Measurements from ENCODE around the gene CDC42BPG.
A peak's percentile ranks its signal among the peaks of the same experiment; 100 is the strongest.

The CDC42BPG gene

DNA sequence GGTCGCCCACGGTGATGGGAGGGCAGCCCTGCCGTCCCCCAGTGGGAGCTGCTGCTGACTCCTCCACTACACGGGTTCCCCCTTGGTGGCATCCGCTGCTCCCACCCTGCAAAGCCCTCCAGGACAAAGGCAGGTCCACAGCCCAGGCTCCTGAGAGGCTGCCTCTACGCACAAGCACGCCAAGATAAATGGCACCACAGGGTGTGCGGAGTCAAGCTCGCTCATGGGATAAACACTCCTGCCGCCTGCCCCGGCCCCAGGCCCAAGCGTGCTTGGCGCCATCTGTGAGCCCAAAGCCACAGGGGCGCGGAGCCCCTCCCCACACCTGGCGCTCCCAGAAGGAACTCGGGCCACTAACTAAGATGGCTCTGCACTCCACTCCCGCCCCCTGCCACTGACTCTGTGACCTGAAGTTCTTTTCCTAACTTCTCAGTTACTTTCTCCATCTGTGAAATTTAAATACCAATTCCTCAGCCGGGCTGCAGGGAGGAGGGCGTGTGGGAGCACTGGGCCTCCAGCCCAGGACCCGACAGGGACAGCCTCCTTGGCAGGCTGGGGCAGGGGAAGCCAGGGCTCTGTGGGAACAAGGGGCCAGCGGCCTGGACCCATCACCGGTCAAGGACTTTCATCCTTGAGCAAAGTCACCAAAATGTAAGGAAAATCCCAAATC, 19.1 kb upstream of the CDC42BPG start:
- DNase-seq: no peak

GRCh38 chr11:64862987-64863390, 18.5 kb upstream of the CDC42BPG start:
- no peak for DNase-seq

- no peak for DNase-seq
Measured at GRCh38 chr11:64861227-64861975, 16.9 kb upstream of the CDC42BPG start.

DNA sequence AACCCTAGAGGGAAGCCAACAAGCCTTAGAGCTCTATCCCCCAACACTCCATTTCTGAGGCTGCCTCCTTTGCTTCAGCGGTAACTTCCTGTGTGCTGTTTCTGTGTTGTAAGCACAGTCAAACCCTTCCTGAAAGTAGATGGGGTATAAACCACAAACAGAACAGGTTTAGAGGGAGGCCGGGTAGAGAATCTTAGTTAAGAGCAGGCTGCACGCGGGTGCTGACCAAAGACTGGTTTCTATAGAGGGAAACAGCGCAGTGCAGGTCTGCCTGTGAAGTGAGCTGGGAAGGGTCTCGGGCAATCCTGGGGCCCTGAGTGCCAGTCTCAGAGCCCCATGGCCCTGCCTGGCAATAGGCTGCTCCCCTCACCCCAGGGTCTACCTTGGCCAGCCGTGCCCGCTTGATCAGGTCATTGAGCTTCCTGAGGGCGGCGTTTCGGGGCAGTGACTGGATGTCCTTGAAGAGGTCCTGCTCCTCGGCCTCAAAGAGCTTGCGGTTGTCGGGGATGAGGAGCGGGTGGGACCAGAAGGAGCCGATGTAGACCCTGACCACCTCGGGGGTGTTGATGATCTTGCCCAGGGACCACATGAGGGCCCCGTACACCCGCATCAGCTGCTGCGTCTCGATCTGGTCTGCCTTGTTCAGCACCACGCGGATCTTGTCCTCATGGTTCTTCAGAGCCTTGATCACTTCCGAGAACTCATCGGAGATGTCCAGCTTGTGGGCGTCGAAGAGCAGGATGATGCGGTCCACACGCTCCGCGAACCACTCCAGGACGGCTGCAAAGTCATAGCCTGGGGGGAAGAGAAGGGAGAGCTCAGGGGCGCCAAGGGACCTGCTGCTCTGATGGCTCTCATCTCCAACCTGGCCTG, 15.3 kb upstream of the CDC42BPG start:
- DNase-seq: peak; percentile 77

DNA sequence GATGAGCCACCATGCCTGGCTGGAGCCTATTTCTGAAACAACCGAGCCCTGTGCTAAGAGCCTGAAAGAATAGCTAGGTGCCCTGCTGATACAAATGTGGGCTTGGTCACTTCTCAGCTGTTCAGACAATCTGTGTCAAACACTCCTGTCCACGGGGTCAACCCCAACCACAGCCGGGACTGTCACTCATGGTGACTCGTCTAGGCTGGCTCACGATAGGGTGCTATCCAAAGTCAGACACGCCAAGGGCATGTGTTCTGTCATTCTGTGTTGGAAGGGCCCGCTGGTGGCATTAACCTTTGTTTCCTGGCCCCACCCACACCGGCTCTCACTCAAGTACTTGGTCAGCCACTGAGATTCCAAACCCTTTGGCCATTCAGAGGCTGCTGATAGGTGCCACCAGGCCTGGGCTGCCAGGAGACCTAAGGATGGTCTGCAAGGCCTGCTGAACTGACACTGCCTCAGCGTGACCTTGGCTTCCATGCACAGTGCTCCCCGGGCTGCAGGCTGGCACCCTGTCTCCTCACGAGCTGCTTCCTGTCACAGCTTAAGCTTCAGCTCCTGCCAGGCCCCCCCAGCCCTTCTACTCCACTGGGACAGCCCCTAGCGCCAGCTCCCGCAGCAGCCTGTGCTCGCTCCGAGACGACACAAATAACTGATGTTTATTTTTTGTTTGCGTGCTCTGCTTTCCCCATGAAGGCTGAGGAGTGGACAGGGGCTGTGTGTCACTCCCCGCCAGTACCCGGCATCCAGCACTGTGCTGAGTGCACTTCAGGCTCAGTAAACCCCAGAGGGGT, 14.2 kb upstream of the CDC42BPG start:
- DNase-seq: peak; percentile 79

DNA sequence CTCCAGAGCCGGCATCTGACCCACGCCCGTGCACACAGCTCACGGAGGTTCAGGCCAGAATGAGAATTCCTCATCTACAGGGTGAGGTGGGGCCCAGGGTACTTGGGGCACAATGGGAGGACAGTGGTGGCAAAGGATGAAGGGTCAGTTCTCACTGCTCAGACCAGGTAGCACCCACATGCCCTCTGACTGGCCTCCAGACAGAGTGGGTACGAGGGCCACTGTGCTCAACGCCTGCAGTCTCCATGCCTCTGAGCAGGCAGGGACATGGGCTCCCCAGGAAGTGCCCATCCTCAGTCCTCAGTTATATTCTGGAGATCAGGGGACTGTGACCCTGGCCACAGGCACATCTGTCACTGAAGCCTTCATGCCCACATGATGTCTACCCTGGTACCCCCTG, 13.0 kb upstream of the CDC42BPG start:
- DNase-seq: no peak

GRCh38 chr11:64856382-64857227, 12.2 kb upstream of the CDC42BPG start:
- DNase-seq: peak; percentile 84

GRCh38 chr11:64855596-64856304, 11.3 kb upstream of the CDC42BPG start:
- no peak for DNase-seq

- DNase-seq: peak; percentile 72
Measured at GRCh38 chr11:64854534-64855502, 10.4 kb upstream of the CDC42BPG start.

DNA sequence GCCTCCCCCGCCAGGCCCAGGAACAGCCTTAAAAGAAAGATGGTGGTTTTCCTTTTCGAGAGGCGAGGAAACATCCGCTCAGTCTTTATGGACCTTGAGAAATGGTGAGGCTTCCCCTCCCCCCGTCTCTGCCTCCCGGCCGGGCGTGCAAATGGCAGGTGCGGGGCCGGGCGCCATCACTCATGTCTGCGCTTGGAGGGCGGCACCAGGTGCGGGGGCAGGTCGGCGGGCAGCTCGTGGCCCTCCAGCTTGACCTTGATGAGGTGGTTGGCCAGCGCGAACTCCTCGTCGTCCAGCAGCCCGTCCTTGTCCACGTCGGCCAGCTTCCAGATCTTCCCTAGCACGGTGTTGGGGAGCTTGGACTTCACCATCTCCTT, 9.7 kb upstream of the CDC42BPG start:
- DNase-seq: no peak

DNA sequence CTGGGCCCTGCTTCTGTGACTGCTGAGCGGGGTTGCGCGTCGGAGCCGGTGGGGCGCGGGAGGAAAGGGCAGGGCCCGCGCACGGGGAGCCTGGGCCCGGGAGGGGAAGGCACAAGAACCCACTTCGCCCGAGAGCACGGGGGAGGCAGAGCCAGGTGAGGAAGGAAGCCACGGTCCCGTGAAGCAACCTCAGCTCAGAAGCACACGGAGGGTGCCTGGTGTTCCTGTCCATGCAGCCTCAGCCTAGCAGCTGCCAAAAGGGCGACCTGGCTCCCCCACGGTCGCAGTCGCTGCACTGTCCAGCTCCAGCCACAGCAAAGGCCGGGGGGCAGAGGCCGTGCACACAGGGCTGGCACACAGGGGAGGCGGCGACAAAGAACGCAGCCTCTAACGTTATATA, 9.3 kb upstream of the CDC42BPG start:
- DNase-seq: no peak

GRCh38 chr11:64852804-64853509, 8.5 kb upstream of the CDC42BPG start:
- DNase-seq: no peak

DNA sequence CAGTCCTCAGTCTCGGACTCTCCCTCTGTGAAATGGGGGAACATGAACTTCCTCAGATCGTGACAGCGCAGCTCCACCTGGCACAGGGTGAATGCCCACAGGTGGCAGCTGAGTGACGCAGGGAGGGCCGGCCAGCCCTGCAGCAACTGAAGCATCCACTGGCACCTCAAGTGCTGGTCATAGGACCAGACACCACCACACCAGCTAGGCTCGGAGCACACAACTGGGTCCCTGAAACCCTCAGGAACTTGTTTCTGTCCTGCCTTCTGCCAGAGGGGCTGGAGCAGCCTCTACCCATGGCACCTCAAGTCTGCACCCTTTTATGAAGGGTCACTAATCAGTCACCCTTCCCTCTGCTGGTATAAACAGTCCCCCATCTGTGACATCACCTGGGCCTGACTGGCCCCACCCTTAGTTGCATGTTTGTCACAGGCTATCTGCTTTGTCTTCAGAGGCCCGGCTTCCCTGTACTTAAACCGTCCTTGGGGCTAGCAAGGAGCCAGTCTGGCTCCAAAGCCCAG, 7.4 kb upstream of the CDC42BPG start:
- no peak for DNase-seq

GRCh38 chr11:64850979-64851567, 6.6 kb upstream of the CDC42BPG start:
- peak; percentile 79 for DNase-seq

DNA sequence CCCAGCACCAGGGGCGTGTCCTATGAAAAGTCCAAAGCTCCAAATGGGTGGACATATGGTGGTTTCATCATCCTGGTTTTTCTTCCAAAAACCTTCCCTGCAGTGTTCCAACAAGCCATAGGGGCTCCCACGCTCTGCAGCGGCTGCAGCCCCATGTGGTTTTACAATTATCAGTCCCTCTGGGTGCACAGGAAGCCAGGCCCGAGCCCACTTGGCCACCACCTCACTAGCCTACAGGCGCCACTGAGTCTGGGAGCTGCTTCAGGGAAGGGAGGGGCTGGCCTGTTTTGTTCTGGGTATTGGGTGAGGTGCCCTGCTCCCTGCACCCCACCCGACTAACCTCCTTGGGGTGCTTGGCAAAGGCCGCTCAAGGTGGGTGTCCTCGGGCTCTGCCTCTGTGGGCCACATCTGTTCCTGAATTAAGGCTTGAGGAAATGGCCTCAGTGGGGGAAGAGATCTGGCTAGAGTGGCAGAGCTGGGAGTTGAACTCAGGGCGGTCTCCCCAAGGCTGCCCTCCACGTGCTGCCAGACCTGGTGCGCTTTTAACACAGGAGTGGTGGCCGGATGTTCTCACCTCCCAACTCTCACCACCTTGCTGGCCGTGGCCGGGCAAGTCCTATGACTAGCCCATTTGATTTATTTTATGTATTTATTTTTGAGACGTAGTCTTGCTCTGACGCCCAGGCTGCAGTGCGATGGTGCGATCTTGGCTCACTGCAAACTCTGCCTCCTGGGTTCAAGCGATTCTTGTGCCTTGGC, 5.3 kb upstream of the CDC42BPG start:
- no peak for DNase-seq

DNA sequence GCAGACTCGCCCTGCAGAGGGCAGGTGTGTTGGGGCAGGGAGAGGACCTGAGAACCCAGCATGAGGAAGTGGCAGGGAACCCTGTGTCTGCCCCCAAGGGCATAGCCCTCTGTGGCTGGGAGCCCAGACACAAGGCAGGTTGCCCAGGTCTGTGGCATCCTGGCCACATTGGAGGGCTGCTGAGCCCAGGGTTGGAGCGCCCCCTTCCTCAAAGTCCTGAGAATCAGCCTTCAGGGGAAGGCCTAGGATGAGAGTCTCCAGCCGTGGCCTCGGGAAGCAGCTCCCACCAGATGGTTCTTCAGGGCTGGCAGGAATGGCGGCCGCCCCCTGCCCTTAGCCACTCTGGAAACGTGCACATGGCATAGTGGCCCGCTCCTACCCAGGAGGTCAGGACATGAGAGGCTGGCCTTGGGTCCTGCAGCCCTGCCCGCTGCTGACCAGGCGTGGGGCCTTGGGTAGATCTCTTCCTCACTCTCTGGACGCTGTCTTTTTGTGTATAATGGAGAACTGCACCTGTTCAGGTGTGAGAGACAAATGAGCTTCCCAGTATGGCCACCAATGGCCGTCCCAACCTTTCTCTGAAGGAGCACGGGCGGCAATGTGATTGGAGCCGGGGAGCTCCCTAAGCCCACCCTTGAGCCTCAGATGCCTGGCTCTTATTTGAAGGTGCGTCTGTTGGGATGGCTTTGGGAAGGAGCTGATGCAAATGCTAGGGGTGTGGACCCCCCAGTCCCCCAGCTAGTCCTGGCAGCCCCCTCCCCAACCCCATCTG, 4.6 kb upstream of the CDC42BPG start:
- no peak for DNase-seq

Data from activated CD8-positive, alpha-beta memory T cell treated with anti-CD3 and anti-CD28 coated beads, Interleukin-2, amount 50 U/mL, for 48 hours (primary cell).